K562 (cell line): ENCODE measurements around the gene PRSS22. TPM values are rescaled to one million over a fixed set of nuclear protein-coding genes. Genes with fewer than 3 reads are reported as not detected.
A peak's percentile ranks its signal among the peaks of the same experiment; 100 is the strongest.

ENCODE experiments used
- ATAC-seq: fragments of 200-7000 bp; cut with Tn5 transposase; 3 replicates; pipeline ENCODE4 v1.9.1; 2020; ENCODE audit warnings: moderate library complexity
- BruUV-seq: library from RNA; stranded (reverse); fragments of 400-500 nt; replicated peaks from 2 replicates; lab custom pipeline; 2021; lab: Mats Ljungman, UMichigan
- CTCF ChIA-PET: fragments of 300-600 bp; formaldehyde crosslinking; extraction: SDS; loops from one replicate; lab custom pipeline; 2021; ENCODE audit warnings: low intra/inter-chr PET ratio; lab: Yijun Ruan, JAX
- POLR2A ChIA-PET: fragments of 300-600, 350-650 bp; sonication (Branson Sonifier 250); formaldehyde crosslinking; extraction: SDS; loops from one replicate; lab custom pipeline; 2021; ENCODE audit warnings: antibody characterized with exemption, inconsistent platforms; lab: Yijun Ruan, JAX
- DNase-seq, 4 experiments: peaks; one replicate each; pipeline versions ENCODE4 v3.0.0 to v3.0.0-alpha.2; 2011 to 2018; ENCODE audit warnings: low spot score in 3 of 4, mixed read lengths in 3 of 4; ENCODE audit errors: extremely low read depth in 1 of 4
- FAIRE-seq: peaks from 2 replicates; lab custom pipeline; 2011; peaks lifted over from hg19 to GRCh38; lab: Jason Lieb, UNC
- H2AFZ ChIP-seq: 2 replicates; pipeline ENCODE4 v1.6.0; 2011; ENCODE audit warnings: low read depth, low read length, control low read depth, inconsistent platforms
- H3K27ac ChIP-seq: fragments of 200-600 bp; 3 replicates; pipeline ENCODE4 v1.8.0; 2011; ENCODE audit warnings: low read depth, mild to moderate bottlenecking, control low read depth, inconsistent platforms, low read length, moderate library complexity, mixed read lengths; ENCODE audit errors: extremely low read depth
- H3K27me3 ChIP-seq, 2 experiments: fragments of 300-600 bp in 1 of 2; 2 replicates in 1 of 2; 3 replicates in 1 of 2; pipeline versions ENCODE4 v1.6.0 to v1.8.0; 2011; ENCODE audit warnings: inconsistent platforms in 2 of 2, low read length in 2 of 2, mild to moderate bottlenecking in 1 of 2, mixed read lengths in 1 of 2, moderate library complexity in 1 of 2; ENCODE audit not compliant: control insufficient read depth in 2 of 2, insufficient read depth in 2 of 2
- H3K36me3 ChIP-seq: fragments of 300-600 bp; 3 replicates; pipeline ENCODE4 v1.8.0; 2011; ENCODE audit warnings: mild to moderate bottlenecking, low read length, inconsistent platforms; ENCODE audit not compliant: control insufficient read depth, insufficient read depth
- H3K4me1 ChIP-seq, 2 experiments: fragments of 200-600 bp in 1 of 2; replicated peaks in 1 of 2; 2 replicates in 1 of 2; 3 replicates in 1 of 2; pipeline versions ENCODE4 v1.5.1 to v1.8.0; 2011; ENCODE audit warnings: inconsistent platforms in 2 of 2, low read length in 2 of 2, mild to moderate bottlenecking in 1 of 2, mixed read lengths in 1 of 2, moderate library complexity in 1 of 2; ENCODE audit not compliant: control insufficient read depth in 2 of 2, insufficient read depth in 2 of 2
- H3K4me2 ChIP-seq: 2 replicates; pipeline ENCODE4 v1.6.1; 2011; ENCODE audit warnings: low read length, control low read depth, inconsistent platforms, mixed read lengths; ENCODE audit not compliant: insufficient read depth
- H3K4me3 ChIP-seq: fragments of 200-600 bp; sonication (generic), shearing (Covaris generic); 2 replicates; pipeline ENCODE4 v1.5.1; 2016; ENCODE audit warnings: control low read depth, inconsistent platforms
- H3K79me2 ChIP-seq: fragments of 200-600 bp; 3 replicates; pipeline ENCODE4 v1.8.0; 2011; ENCODE audit warnings: low read length, inconsistent platforms; ENCODE audit not compliant: control insufficient read depth, insufficient read depth
- H3K9ac ChIP-seq, 2 experiments: 2 replicates each; pipeline versions ENCODE4 v1.6.0 to v1.6.1; 2011; ENCODE audit warnings: low read depth in 2 of 2, low read length in 2 of 2, control low read depth in 1 of 2, inconsistent platforms in 1 of 2, mild to moderate bottlenecking in 1 of 2, mixed read lengths in 1 of 2; ENCODE audit not compliant: insufficient read depth in 1 of 2
- H3K9me1 ChIP-seq: one replicate; pipeline ENCODE4 v1.6.0; 2011; ENCODE audit warnings: inconsistent platforms, mild to moderate bottlenecking, low read length, moderate library complexity; ENCODE audit not compliant: control insufficient read depth, insufficient read depth
- H3K9me3 ChIP-seq: replicated peaks from 2 replicates; pipeline ENCODE4 v1.5.1; 2011; ENCODE audit warnings: low read depth, low read length, inconsistent platforms; ENCODE audit not compliant: control insufficient read depth, insufficient read depth
- H4K20me1 ChIP-seq: replicated peaks from 2 replicates; pipeline ENCODE4 v1.6.1; 2011; ENCODE audit warnings: low read length, inconsistent platforms, mixed read lengths; ENCODE audit not compliant: control insufficient read depth, insufficient read depth
- CREB5 ChIP-seq: fragments of 250-450 bp; sonication (Bioruptor Pico); IDR thresholded peaks from 2 replicates; pipeline ENCODE4 v1.5.0; 2020; ENCODE audit warnings: mild to moderate bottlenecking
- PTRF ChIP-seq: fragments of 450-650 bp; IDR thresholded peaks from 2 replicates; pipeline ENCODE4 v1.6.1; 2016; ENCODE audit warnings: mild to moderate bottlenecking, missing genetic modification characterization, missing compliant biosample characterization
- ZNF143 ChIP-seq: sonication (generic); formaldehyde crosslinking; IDR thresholded peaks from 2 replicates; pipeline ENCODE4 v1.9.0; 2022; ENCODE audit warnings: mild to moderate bottlenecking, missing genetic modification reagents
- WGBS: fragments of 100-300 bp; shearing (Covaris generic); methylation state at CpG from one replicate; pipeline ENCODE4 v1.1.6; 2016; ENCODE audit warnings: low coverage, mixed read lengths; ENCODE audit not compliant: insufficient coverage; ENCODE audit errors: missing lambda C conversion rate; 5-methylcytosine and 5-hydroxymethylcytosine counted together
- in situ Hi-C: fragments of 300-500 bp; cut with MboI; formaldehyde crosslinking; loops from 4 replicates; pipeline ENCODE4 v1.15.0; 2018; ENCODE audit warnings: inconsistent platforms, mixed read lengths
- intact Hi-C: fragments of 100-400 bp; cut with micrococcal nuclease; formaldehyde crosslinking; loops from 2 replicates; pipeline ENCODE4 v1.14.2; 2022
- polyA plus RNA-seq, 8 experiments: library from polyadenylated mRNA; depleted of rRNA in 4 of 8; stranded (reverse) in 5 of 8; unstranded in 3 of 8; fragments of >200 nt; fragmentation: Nextera tagmentation in 2 of 8; fragmentation: Illumina TruSeq in 1 of 8; extraction: Ambion mirVana in 2 of 8; extraction: Trizol in 1 of 8; gene quantifications; 2 replicates each; pipeline versions ENCODE4 v1.2.1 to v1.2.3, GENCODE V29; 2011 to 2014; ENCODE audit warnings: inconsistent platforms in 1 of 8, missing spikeins in 1 of 8
- total RNA-seq, 7 experiments: library from RNA; depleted of rRNA in 6 of 7; stranded (reverse); fragments of >200 nt in 6 of 7; fragmentation: Illumina TruSeq in 2 of 7; extraction: Trizol in 2 of 7; gene quantifications; 2 replicates each; pipeline versions ENCODE4 v1.2.1 to v1.2.3, GENCODE V29; 2011 to 2021; ENCODE audit warnings: low replicate concordance in 1 of 7
- TF ChIP-seq, protein P1 (sequence below): IDR thresholded peaks from 3 replicates; pipeline ENCODE4 v1.6.1; 2011; ENCODE audit warnings: borderline replicate concordance, mild to moderate bottlenecking; ENCODE audit not compliant: insufficient read length, insufficient read depth
- TF ChIP-seq, protein P2 (sequence below): fragments of 450-650 bp; IDR thresholded peaks from 2 replicates; pipeline ENCODE4 v1.6.1; 2016

Gene PRSS22
- total and polyA plus RNA-seq, 9 of the 15 experiments (the other 6 are each of a cell fraction or from before 2014, with no cell fraction given), result 0.13 to 0.42 TPM; not detected in 7

- TF ChIP-seq CREB5, result no peak
- TF ChIP-seq, protein P1, sequence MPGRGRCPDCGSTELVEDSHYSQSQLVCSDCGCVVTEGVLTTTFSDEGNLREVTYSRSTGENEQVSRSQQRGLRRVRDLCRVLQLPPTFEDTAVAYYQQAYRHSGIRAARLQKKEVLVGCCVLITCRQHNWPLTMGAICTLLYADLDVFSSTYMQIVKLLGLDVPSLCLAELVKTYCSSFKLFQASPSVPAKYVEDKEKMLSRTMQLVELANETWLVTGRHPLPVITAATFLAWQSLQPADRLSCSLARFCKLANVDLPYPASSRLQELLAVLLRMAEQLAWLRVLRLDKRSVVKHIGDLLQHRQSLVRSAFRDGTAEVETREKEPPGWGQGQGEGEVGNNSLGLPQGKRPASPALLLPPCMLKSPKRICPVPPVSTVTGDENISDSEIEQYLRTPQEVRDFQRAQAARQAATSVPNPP, result no peak
- TF ChIP-seq, protein P2, sequence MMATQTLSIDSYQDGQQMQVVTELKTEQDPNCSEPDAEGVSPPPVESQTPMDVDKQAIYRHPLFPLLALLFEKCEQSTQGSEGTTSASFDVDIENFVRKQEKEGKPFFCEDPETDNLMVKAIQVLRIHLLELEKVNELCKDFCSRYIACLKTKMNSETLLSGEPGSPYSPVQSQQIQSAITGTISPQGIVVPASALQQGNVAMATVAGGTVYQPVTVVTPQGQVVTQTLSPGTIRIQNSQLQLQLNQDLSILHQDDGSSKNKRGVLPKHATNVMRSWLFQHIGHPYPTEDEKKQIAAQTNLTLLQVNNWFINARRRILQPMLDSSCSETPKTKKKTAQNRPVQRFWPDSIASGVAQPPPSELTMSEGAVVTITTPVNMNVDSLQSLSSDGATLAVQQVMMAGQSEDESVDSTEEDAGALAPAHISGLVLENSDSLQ, result peak; percentile 11; the same call in 1 of the 2 replicates
These were observed 24.2 kb downstream of the PRSS22 start (continued) for GRCh38 chr16:2833776-2834175.

DNA sequence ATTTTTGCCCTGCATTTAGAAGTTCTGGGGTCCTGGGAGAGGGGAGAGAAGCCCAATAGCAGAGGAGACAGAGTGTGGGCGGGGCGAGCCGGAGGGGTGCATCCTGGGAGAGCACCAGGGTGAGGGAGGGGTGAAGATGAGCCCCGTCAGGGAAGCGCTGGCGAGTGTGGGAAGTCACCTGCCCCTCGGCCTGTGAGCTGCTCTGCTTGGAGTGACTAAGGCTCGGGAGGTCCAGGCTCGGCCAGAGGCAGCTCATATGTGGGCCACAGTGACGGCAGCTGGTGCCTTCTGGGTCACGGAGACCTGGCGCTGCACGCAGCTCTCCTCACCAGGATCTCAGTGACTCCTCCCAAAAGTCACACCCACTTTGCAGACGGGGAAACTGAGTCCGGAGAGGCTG lies 26.8 kb downstream of the PRSS22 start:
- DNase-seq (peak in 1 of 4 experiments; percentile 44), ATAC-seq (peak; percentile 76), FAIRE-seq (no peak)
- peaks cover 6% of the 10 kb centered on the region for H4K20me1 ChIP-seq
- no peak overlapping the region for H3K27ac ChIP-seq
- H3K9ac ChIP-seq, result peak overlapping the region in 1 of 2 experiments; percentile 56; a peak in 1 of 4 replicates
- peaks cover 45 to 72% of the 10 kb centered on the region in 2 experiments for H3K27me3 ChIP-seq
- H3K36me3 ChIP-seq, result no peaks in the 10 kb centered on the region
- no peaks in the 10 kb centered on the region for H3K9me3 ChIP-seq
- H3K4me2 ChIP-seq, result no peak overlapping the region
- H2AFZ ChIP-seq, result no peak overlapping the region
- no peaks in the 10 kb centered on the region for H3K9me1 ChIP-seq
- TF ChIP-seq ZNF143 (CRISPR knock-in tag), result 0 out of 2 replicates have a peak, but pooled peaks have one; percentile 18
- no peak for TF ChIP-seq PTRF
- intact Hi-C loops, result no loop called here
- no TSS peak for BruUV-seq
- peaks cover 0 to 28% of the 10 kb centered on the region in 2 experiments; a peak in 3 of 5 replicates for H3K4me1 ChIP-seq
- ChIA-PET POLR2A (interaction anchor here (0.8 to 1.0 kb wide), 2 partner anchors 9 to 22 kb away, joined by 3 to 5 read pairs; no protein-coding TSS in a partner anchor), CTCF (no interaction called here)
- no peak overlapping the region for H3K4me3 ChIP-seq
- no peaks in the 10 kb centered on the region for H3K79me2 ChIP-seq
- in situ Hi-C loops, result no loop called here
- 15% methylated on average over 15 of the region's 15 CpGs for WGBS
